ENCODE measurements around the gene GRIA3.

- TF ChIP-seq CTCF (IDR thresholded peaks at IDR 0.05; ENCODE audit: low read length) = no peak
- TF ChIP-seq EZH2 (IDR thresholded peaks at IDR 0.05; ENCODE audit: borderline replicate concordance, low read length) = no peak
These were observed 320.7 kb downstream of the GRIA3 start for GRCh38 chrX:123504630-123505270.
